Right atrium auricular region (tissue), 2 donors: Measurements from ENCODE around the gene ATG10. TPM values are rescaled to one million over a fixed set of nuclear protein-coding genes. Genes with fewer than 3 reads are reported as not detected.

ENCODE experiments used
- DNase-seq: peaks from one replicate; pipeline ENCODE4 v3.0.0-alpha.2; 2019; ENCODE audit warnings: low spot score
- H3K27ac ChIP-seq, 2 donors: fragments of 200-600 bp; sonication (generic); 1 replicate in 1 of 2; 2 replicates in 1 of 2; pipeline ENCODE4 v1.5.1; 2016 to 2019
- H3K27me3 ChIP-seq, 2 donors: fragments of 200-600 bp; sonication (generic); one replicate each; pipeline versions ENCODE4 v1.5.1 to v1.6.0; 2017 to 2019
- H3K36me3 ChIP-seq: fragments of 200-600 bp; sonication (generic); one replicate; pipeline ENCODE4 v1.5.1; 2016
- H3K4me1 ChIP-seq, 2 donors: fragments of 200-600 bp; sonication (generic); one replicate each; pipeline versions ENCODE4 v1.5.1 to v1.6.0; 2017 to 2019
- H3K4me3 ChIP-seq, 2 donors: fragments of 200-600 bp; sonication (generic); 1 replicate in 1 of 2; 2 replicates in 1 of 2; pipeline ENCODE4 v1.5.1; 2017 to 2019; ENCODE audit warnings: mild to moderate bottlenecking in 1 of 2, moderate library complexity in 1 of 2
- H3K9me3 ChIP-seq, 2 donors: fragments of 200-600 bp; sonication (generic); one replicate each; pipeline ENCODE4 v1.5.1; 2019
- total RNA-seq, 2 donors: library from RNA; depleted of rRNA; stranded (reverse); fragments of >200 nt; gene quantifications; one replicate each; pipeline ENCODE4 v1.1.0, GENCODE V29; 2016
- TF ChIP-seq, protein P1 (sequence below), 2 donors: fragments of 200-600 bp; sonication (generic); IDR thresholded peaks; one replicate each; pipeline ENCODE4 v1.5.1; 2019; ENCODE audit warnings: antibody characterized with exemption in 2 of 2

Gene ATG10
- total RNA-seq = 1 to 10 TPM; 4.2 to 5.6 TPM

DNA sequence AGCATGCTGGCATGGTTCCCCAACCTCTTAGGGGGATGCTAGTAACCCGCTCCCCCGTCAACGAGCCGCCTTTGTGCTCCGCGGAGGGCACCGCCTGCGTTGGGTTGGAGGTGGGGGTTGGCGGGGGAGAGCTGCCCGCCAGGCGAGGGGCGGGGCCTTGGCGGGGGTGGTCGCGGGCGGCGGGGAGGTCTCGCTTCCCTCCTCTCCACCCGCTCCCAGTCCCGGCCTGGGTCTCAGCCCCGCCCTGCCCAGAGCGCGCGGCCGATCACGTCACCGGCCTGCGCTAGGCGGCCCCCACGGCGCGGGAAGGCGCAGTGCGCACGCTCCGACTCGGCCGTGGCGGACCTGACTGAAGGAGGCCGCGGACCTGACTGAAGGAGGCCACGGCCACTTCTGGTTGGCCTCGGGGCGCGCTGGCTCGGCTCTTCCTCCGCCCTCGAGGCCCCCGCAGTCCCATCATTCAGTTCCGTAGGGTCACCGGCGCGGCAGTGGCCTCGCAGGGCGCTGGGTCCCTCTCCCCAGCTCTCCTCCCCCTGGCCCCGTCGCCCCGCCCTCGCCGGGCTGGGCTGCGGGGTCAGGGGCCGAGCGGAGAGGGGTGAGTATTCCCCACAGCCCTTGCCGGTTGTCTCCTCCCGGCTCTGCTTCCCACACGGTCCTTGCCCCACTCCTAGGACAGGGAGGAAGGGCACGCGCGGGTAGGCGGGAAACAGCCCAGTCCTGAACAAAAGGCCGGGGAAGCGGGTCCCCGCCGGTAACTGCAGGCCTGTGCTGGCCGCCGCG is at the start of gene ATG10:
Gene ATG10 (plus strand): TSS at position 312 of the 780 bp plus-strand sequence. CDS start 15,548 bp downstream, outside the sequence.
- Histone ChIP-seq H3K36me3 (no peaks in the 10 kb centered on the region), H3K27ac (peak within 1 kb of the TSS; percentile 97 to 98), H3K4me3 (peak within 1 kb of the TSS; percentile 65 to 74), H3K4me1 (peaks cover 0 to 15% of the 10 kb centered on the region in 2 donors), H3K27me3 (no peaks in the 10 kb centered on the region), H3K9me3 (no peaks in the 10 kb centered on the region)
- peak; percentile 86 for DNase-seq
- TF ChIP-seq, protein P1, sequence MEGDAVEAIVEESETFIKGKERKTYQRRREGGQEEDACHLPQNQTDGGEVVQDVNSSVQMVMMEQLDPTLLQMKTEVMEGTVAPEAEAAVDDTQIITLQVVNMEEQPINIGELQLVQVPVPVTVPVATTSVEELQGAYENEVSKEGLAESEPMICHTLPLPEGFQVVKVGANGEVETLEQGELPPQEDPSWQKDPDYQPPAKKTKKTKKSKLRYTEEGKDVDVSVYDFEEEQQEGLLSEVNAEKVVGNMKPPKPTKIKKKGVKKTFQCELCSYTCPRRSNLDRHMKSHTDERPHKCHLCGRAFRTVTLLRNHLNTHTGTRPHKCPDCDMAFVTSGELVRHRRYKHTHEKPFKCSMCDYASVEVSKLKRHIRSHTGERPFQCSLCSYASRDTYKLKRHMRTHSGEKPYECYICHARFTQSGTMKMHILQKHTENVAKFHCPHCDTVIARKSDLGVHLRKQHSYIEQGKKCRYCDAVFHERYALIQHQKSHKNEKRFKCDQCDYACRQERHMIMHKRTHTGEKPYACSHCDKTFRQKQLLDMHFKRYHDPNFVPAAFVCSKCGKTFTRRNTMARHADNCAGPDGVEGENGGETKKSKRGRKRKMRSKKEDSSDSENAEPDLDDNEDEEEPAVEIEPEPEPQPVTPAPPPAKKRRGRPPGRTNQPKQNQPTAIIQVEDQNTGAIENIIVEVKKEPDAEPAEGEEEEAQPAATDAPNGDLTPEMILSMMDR (IDR thresholded peaks at IDR 0.05) = no peak

DNA sequence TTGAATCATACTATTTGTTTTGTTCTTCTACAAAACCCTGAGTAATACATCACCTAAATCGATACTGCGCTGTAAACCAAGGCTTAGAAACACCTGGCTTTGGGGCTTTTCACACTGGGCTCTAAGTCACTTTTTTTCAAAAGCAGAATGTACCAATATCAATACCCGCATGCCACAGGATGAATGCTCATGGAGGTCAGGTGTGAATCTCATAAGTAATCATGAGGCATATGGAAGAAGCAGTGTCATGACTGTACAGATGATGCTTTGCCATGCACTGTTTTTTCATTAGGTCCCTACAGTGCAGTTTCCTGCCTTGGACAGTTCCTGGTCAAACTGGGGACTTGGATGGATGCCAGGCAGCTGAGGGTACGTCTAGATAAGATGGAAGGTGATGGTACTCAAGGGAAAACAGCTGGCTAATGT is 49.0 kb upstream of the ATG10 start:
- H3K27ac ChIP-seq = no peak overlapping the region
- TF ChIP-seq, protein P1 (IDR thresholded peaks at IDR 0.05) = no peak
- DNase-seq = no peak

DNA sequence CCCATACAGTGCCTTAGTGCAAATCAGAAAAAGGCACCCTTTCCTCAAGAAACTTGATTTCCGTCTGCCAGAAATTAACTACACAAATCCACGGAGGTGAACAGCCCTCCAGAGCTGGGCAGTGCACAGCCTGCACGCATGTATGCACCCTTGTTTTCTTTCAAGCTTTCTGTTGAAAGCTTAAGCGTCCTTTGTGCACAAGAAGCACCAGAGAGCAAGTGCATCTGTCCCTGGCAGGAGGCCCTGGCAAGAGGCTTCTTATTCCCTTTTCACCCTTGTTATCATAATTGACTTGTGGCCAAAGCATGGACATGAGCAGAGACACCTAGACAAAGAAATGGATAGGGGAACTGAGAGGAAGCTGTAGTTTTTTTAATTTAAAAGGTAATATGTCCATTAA is 47.4 kb upstream of the ATG10 start:
- Histone ChIP-seq H3K4me1 (peaks cover 0 to 6% of the 10 kb centered on the region in 2 donors), H3K9me3 (no peaks in the 10 kb centered on the region), H3K27ac (no peak overlapping the region), H3K27me3 (no peaks in the 10 kb centered on the region), H3K36me3 (no peaks in the 10 kb centered on the region), H3K4me3 (no peak overlapping the region)
- DNase-seq = no peak
- TF ChIP-seq, protein P1 (IDR thresholded peaks at IDR 0.05) = no peak

More for the DNA sequence above, 49.0 kb upstream of the ATG10 start:
- Histone ChIP-seq H3K27me3 (no peaks in the 10 kb centered on the region), H3K4me3 (no peak overlapping the region), H3K4me1 (peaks cover 0 to 6% of the 10 kb centered on the region in 2 donors), H3K36me3 (no peaks in the 10 kb centered on the region), H3K9me3 (no peaks in the 10 kb centered on the region)

DNA sequence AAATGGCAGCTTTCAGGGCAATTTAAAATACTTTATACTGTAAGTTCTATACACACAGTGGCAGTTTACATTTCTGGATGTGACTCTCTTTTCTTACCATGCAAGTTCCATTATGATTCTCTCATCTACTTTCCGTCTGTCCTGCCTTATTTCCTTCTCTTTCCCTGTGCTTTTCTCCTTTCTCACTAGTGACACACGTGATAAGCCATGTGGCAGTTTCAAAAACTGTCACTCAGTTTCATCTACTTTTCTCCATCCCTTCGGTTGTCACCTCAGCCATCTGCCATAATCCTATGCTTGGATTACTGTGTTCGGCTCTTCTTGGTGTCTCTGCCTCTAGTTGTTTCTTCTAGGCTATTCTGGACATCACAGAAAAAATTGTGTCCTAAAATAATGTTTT is 46.8 kb upstream of the ATG10 start:
- Histone ChIP-seq H3K27me3 (no peaks in the 10 kb centered on the region), H3K4me3 (no peak overlapping the region), H3K36me3 (no peaks in the 10 kb centered on the region), H3K9me3 (no peaks in the 10 kb centered on the region), H3K4me1 (peaks cover 0 to 6% of the 10 kb centered on the region in 2 donors), H3K27ac (no peak overlapping the region)
- TF ChIP-seq, protein P1 (IDR thresholded peaks at IDR 0.05) = no peak
- DNase-seq = no peak

DNA sequence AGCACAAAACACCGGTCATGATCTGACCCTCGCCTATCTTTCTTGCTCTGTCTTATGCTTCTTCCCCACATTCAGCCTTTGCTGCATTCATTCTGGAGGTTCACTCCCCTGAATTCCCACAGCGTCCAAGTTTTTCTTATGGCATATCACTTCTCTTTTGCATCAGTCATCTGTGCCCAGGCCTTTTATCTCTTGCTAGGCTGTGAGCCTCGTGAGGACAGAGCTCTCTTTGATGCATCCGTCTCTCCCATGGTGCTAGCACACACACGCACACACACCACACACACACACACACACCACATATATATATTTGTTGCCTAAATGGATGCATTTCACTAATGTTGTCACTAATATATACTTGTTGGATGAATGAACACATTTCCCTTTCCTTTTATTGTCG is 45.8 kb upstream of the ATG10 start:
- no peak for DNase-seq
- Histone ChIP-seq H3K27ac (no peak overlapping the region), H3K4me3 (no peak overlapping the region), H3K36me3 (no peaks in the 10 kb centered on the region), H3K4me1 (peaks cover 0 to 6% of the 10 kb centered on the region in 2 donors), H3K9me3 (no peaks in the 10 kb centered on the region), H3K27me3 (no peaks in the 10 kb centered on the region)
- TF ChIP-seq, protein P1 (IDR thresholded peaks at IDR 0.05) = no peak
